ENCODE data around the gene CAVIN4.

CAVIN4 gene, protein sequence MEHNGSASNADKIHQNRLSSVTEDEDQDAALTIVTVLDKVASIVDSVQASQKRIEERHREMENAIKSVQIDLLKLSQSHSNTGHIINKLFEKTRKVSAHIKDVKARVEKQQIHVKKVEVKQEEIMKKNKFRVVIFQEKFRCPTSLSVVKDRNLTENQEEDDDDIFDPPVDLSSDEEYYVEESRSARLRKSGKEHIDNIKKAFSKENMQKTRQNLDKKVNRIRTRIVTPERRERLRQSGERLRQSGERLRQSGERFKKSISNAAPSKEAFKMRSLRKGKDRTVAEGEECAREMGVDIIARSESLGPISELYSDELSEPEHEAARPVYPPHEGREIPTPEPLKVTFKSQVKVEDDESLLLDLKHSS

DNA sequence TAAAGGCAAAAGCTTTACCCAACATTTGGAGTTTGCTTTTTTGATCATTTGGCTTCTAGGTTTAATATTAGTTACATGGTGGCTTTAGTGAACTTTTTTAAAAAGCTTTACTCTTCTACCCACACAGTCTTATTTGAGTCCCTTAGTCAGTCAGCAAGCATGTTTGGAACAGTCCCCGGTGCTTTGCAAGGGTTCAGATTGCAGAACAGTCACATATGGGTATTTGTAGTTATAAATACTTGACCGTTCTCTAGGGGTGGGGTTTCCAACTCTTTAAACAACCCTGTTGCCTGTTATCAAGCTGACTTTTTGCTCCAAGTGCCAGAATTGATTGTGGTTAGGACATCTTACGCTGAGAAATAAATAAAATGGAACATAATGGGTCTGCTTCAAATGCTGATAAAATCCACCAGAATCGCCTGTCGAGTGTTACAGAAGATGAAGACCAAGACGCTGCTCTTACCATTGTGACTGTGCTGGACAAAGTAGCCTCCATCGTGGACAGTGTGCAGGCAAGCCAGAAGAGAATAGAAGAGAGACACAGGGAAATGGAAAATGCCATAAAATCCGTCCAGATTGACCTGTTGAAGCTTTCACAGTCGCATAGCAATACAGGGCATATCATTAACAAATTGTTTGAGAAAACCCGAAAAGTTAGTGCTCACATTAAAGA, at the start of gene CAVIN4:
TSS of gene CAVIN4 (plus strand) at position 304 of the 673 bp plus-strand sequence. CDS start at position 369, 65 bp downstream.
- Histone ChIP-seq H3K4me1 (ENCODE audit: control insufficient read depth in 2 of 2, insufficient read depth in 2 of 2, low read length in 2 of 2) (no peaks in the 10 kb centered on the region), H3K9me3 (ENCODE audit: control insufficient read depth in 2 of 2, low read length in 2 of 2) (no peaks in the 10 kb centered on the region), H3K27ac (ENCODE audit: low read depth in 2 of 2, low read length in 2 of 2) (no peak within 1 kb of the TSS), H3K4me3 (ENCODE audit: low read length in 2 of 2) (no peak within 1 kb of the TSS), H3K36me3 (ENCODE audit: control insufficient read depth in 2 of 2, insufficient read depth in 2 of 2, low read length in 2 of 2) (no peaks in the 10 kb centered on the region), H3K9ac (ENCODE audit: low read depth in 1 of 2, low read length in 2 of 2) (no peak within 1 kb of the TSS), H3K27me3 (ENCODE audit: control insufficient read depth in 2 of 2, insufficient read depth in 2 of 2, low read length in 2 of 2) (no peaks in the 10 kb centered on the region)

DNA sequence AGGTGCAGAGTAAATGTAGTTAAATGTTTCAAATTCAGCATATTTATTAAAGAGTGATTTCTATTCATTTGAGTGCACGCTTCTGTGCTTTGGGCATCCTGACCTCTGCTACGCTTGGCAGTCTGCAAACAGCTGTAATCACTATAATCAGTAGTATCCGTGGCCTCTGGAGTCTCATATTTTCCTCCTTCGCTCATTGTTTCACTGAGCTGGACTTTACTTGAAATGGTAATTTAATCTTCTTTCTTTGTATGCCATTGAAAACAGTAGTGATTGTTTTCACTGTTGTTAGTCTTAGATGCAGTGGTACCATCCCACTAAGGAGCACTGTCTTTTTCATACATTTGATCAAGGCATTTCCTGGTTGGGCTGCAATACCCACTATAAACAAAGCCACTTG, 43.5 kb upstream of the CAVIN4 start:
- Histone ChIP-seq H3K27ac (ENCODE audit: low read depth in 2 of 2, low read length in 2 of 2) (no peak overlapping the region), H3K36me3 (ENCODE audit: control insufficient read depth in 2 of 2, insufficient read depth in 2 of 2, low read length in 2 of 2) (no peaks in the 10 kb centered on the region), H3K27me3 (ENCODE audit: control insufficient read depth in 2 of 2, insufficient read depth in 2 of 2, low read length in 2 of 2) (no peaks in the 10 kb centered on the region), H3K9me3 (ENCODE audit: control insufficient read depth in 2 of 2, low read length in 2 of 2) (no peaks in the 10 kb centered on the region), H3K9ac (ENCODE audit: low read depth in 1 of 2, low read length in 2 of 2) (no peak overlapping the region), H3K4me3 (ENCODE audit: low read length in 2 of 2) (no peak overlapping the region), H3K4me1 (ENCODE audit: control insufficient read depth in 2 of 2, insufficient read depth in 2 of 2, low read length in 2 of 2) (no peaks in the 10 kb centered on the region)

DNA sequence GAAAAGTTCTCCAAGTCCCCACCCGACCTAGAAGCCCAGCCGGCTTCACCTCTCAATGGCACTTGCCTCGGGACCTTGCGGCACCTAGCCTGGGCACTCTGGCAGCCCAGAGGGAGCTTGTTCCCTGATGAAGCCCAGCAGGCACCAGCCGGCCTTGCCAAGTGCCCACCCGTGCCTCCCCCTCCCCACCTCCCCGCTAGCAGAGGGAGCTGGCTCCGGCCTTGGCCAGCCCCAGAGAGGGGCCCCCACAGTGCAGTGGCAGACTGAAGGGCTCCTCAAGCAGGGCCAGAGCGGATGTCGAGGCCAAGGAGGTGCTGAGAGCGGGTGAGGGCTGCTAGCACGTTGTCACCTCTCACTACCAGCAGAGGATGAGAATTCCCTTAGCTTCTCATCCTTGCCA, 37.6 kb upstream of the CAVIN4 start:
- H3K9me3 ChIP-seq (ENCODE audit: control insufficient read depth in 2 of 2, low read length in 2 of 2) = peaks cover 0 to 2% of the 10 kb centered on the region in 2 donors
- no peak overlapping the region for H3K4me3 ChIP-seq (ENCODE audit: low read length in 2 of 2)
- no peak overlapping the region for H3K9ac ChIP-seq (ENCODE audit: low read depth in 1 of 2, low read length in 2 of 2)
- H3K27ac ChIP-seq (ENCODE audit: low read depth in 2 of 2, low read length in 2 of 2) = no peak overlapping the region
- no peaks in the 10 kb centered on the region for H3K4me1 ChIP-seq (ENCODE audit: control insufficient read depth in 2 of 2, insufficient read depth in 2 of 2, low read length in 2 of 2)
- no peaks in the 10 kb centered on the region for H3K36me3 ChIP-seq (ENCODE audit: control insufficient read depth in 2 of 2, insufficient read depth in 2 of 2, low read length in 2 of 2)
- no peaks in the 10 kb centered on the region for H3K27me3 ChIP-seq (ENCODE audit: control insufficient read depth in 2 of 2, insufficient read depth in 2 of 2, low read length in 2 of 2)

DNA sequence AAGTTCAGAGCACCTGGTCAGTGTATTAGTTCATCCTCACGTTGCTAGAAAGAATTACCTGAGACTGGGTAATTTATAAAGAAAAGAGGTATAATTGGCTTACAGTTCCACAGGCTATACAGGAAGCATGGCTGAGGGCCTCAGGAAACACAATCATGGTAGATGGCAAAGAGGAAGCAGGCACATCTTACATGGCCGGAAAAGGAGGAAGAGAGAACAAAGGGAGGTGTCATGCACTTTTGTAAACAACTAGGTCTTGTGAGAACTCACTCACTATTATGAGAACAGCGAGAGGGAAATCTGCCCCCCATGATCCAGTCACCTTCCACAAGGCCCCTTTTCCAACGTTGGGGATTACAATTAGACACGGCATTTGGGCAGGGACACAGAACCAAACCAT, 28.8 kb upstream of the CAVIN4 start:
- no peaks in the 10 kb centered on the region for H3K36me3 ChIP-seq (ENCODE audit: control insufficient read depth in 2 of 2, insufficient read depth in 2 of 2, low read length in 2 of 2)
- no peak overlapping the region for H3K4me3 ChIP-seq (ENCODE audit: low read length in 2 of 2)
- H3K27ac ChIP-seq (ENCODE audit: low read depth in 2 of 2, low read length in 2 of 2) = no peak overlapping the region
- no peaks in the 10 kb centered on the region for H3K27me3 ChIP-seq (ENCODE audit: control insufficient read depth in 2 of 2, insufficient read depth in 2 of 2, low read length in 2 of 2)
- no peak overlapping the region for H3K9ac ChIP-seq (ENCODE audit: low read depth in 1 of 2, low read length in 2 of 2)
- H3K9me3 ChIP-seq (ENCODE audit: control insufficient read depth in 2 of 2, low read length in 2 of 2) = peaks cover 0 to 2% of the 10 kb centered on the region in 2 donors
- no peaks in the 10 kb centered on the region for H3K4me1 ChIP-seq (ENCODE audit: control insufficient read depth in 2 of 2, insufficient read depth in 2 of 2, low read length in 2 of 2)

DNA sequence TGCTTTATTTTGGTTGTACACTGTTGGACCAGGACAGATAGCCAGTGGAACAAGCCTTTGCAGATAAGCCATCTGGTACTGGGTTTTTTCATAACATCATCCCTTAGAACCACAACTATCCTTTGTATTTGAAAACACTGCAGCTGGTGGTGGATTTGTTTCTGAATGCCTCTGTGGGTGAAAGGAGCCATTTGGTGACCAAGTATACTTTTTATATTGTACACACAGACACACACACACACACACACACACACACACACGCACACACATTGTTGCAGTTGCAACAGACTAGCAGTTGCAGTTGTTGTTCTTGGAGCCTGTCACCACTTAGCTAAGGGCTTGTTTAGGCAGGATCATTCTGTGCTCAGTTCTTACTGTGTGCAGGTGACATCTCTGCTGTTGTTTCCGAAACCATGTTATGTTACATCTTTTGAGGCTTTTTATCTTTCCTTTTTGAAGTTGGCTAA, 22.9 kb upstream of the CAVIN4 start:
- Histone ChIP-seq H3K9ac (ENCODE audit: low read depth in 1 of 2, low read length in 2 of 2) (no peak overlapping the region), H3K27me3 (ENCODE audit: control insufficient read depth in 2 of 2, insufficient read depth in 2 of 2, low read length in 2 of 2) (no peaks in the 10 kb centered on the region)

DNA sequence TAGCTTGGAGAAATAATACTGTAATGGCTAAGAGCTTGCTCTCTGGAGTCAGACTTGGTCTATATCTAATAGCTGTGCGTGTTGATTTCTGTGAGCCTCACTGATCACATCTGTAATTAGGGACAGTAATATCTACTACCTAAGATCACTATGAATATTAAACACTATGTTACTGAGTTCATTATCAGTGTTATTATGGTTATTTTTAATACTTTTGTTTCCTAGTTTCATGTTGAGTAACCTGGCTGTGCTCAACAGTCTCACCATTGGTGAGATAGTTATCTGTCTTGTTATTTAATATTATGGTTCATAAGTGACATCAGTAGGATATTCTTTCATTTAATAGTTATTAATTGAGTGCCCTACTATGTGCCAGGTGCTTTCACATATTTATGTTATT, 22.4 kb upstream of the CAVIN4 start:
- no peaks in the 10 kb centered on the region for H3K4me1 ChIP-seq (ENCODE audit: control insufficient read depth in 2 of 2, insufficient read depth in 2 of 2, low read length in 2 of 2)
- H3K27me3 ChIP-seq (ENCODE audit: control insufficient read depth in 2 of 2, insufficient read depth in 2 of 2, low read length in 2 of 2) = no peaks in the 10 kb centered on the region
- no peaks in the 10 kb centered on the region for H3K36me3 ChIP-seq (ENCODE audit: control insufficient read depth in 2 of 2, insufficient read depth in 2 of 2, low read length in 2 of 2)
- H3K27ac ChIP-seq (ENCODE audit: low read depth in 2 of 2, low read length in 2 of 2) = no peak overlapping the region
- H3K9ac ChIP-seq (ENCODE audit: low read depth in 1 of 2, low read length in 2 of 2) = no peak overlapping the region
- H3K4me3 ChIP-seq (ENCODE audit: low read length in 2 of 2) = no peak overlapping the region
- H3K9me3 ChIP-seq (ENCODE audit: control insufficient read depth in 2 of 2, low read length in 2 of 2) = no peaks in the 10 kb centered on the region

More for the DNA sequence above, 22.9 kb upstream of the CAVIN4 start:
- no peak overlapping the region for H3K27ac ChIP-seq (ENCODE audit: low read depth in 2 of 2, low read length in 2 of 2)
- no peaks in the 10 kb centered on the region for H3K36me3 ChIP-seq (ENCODE audit: control insufficient read depth in 2 of 2, insufficient read depth in 2 of 2, low read length in 2 of 2)
- no peaks in the 10 kb centered on the region for H3K9me3 ChIP-seq (ENCODE audit: control insufficient read depth in 2 of 2, low read length in 2 of 2)
- no peaks in the 10 kb centered on the region for H3K4me1 ChIP-seq (ENCODE audit: control insufficient read depth in 2 of 2, insufficient read depth in 2 of 2, low read length in 2 of 2)
- no peak overlapping the region for H3K4me3 ChIP-seq (ENCODE audit: low read length in 2 of 2)

DNA sequence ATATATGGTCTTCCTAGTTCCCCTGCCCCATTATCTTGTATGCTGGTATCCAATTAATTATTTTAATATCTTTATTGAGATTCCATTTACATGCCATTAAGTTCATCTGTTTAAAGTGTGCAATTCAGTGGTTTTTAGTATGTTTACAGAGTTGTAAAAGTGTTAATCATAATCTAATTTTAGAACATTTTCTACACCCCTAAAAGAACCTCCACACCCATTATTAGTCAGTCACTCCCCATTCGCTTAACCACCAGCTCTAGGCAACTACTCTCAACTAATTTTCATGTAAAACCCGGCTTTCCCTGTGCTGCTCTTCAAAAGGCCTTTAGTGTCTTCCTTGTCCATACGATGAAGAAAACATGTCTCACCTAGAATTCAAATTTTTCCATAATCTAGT, 20.8 kb upstream of the CAVIN4 start:
- H3K4me3 ChIP-seq (ENCODE audit: low read length in 2 of 2) = no peak overlapping the region
- no peaks in the 10 kb centered on the region for H3K9me3 ChIP-seq (ENCODE audit: control insufficient read depth in 2 of 2, low read length in 2 of 2)
- no peaks in the 10 kb centered on the region for H3K27me3 ChIP-seq (ENCODE audit: control insufficient read depth in 2 of 2, insufficient read depth in 2 of 2, low read length in 2 of 2)
- no peak overlapping the region for H3K27ac ChIP-seq (ENCODE audit: low read depth in 2 of 2, low read length in 2 of 2)
- no peak overlapping the region for H3K9ac ChIP-seq (ENCODE audit: low read depth in 1 of 2, low read length in 2 of 2)
- H3K36me3 ChIP-seq (ENCODE audit: control insufficient read depth in 2 of 2, insufficient read depth in 2 of 2, low read length in 2 of 2) = no peaks in the 10 kb centered on the region
- no peaks in the 10 kb centered on the region for H3K4me1 ChIP-seq (ENCODE audit: control insufficient read depth in 2 of 2, insufficient read depth in 2 of 2, low read length in 2 of 2)

DNA sequence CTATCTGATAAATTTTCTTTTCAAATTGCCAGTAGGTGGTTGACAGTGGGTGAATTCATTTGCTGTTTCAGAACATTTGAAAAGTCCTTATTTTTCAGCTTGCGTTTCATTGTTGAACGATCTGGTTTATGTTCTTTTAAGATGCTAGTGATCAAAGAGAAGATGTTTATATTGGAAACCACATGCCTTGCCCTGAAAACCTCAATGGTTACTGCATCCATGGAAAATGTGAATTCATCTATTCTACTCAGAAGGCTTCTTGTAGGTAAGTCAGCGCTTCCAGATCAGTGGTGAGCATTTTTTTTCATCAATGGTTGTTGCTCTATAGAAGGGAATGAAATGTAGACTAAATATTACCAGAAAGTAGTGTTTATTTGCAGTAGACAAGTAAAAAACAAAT, 16.6 kb upstream of the CAVIN4 start:
- Histone ChIP-seq H3K4me3 (ENCODE audit: low read length in 2 of 2) (no peak overlapping the region), H3K4me1 (ENCODE audit: control insufficient read depth in 2 of 2, insufficient read depth in 2 of 2, low read length in 2 of 2) (no peaks in the 10 kb centered on the region), H3K9me3 (ENCODE audit: control insufficient read depth in 2 of 2, low read length in 2 of 2) (no peaks in the 10 kb centered on the region)

DNA sequence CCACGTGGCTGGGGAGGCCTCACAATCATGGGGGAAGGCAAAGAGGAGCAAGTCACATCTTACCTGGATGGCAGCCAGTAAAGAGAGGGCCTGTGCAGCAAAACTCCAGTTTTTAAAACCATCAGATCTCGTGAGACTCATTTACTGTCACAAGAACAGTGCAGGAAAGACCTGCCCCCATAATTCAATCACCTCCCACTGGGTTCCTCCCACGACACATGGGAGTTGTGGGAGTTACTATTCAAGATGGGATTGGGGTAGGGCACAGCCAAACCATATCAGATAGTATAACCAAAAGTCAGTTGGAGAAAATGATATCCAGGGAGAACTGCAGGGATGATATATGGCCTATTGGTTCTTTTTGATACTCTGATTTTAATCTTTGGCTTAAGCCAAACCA, 10.0 kb upstream of the CAVIN4 start:
- H3K36me3 ChIP-seq (ENCODE audit: control insufficient read depth in 2 of 2, insufficient read depth in 2 of 2, low read length in 2 of 2) = no peaks in the 10 kb centered on the region
- no peak overlapping the region for H3K4me3 ChIP-seq (ENCODE audit: low read length in 2 of 2)
- no peaks in the 10 kb centered on the region for H3K9me3 ChIP-seq (ENCODE audit: control insufficient read depth in 2 of 2, low read length in 2 of 2)
- H3K4me1 ChIP-seq (ENCODE audit: control insufficient read depth in 2 of 2, insufficient read depth in 2 of 2, low read length in 2 of 2) = no peaks in the 10 kb centered on the region
- H3K27ac ChIP-seq (ENCODE audit: low read depth in 2 of 2, low read length in 2 of 2) = no peak overlapping the region
- no peak overlapping the region for H3K9ac ChIP-seq (ENCODE audit: low read depth in 1 of 2, low read length in 2 of 2)
- H3K27me3 ChIP-seq (ENCODE audit: control insufficient read depth in 2 of 2, insufficient read depth in 2 of 2, low read length in 2 of 2) = no peaks in the 10 kb centered on the region

More for the DNA sequence above, 16.6 kb upstream of the CAVIN4 start:
- no peak overlapping the region for H3K9ac ChIP-seq (ENCODE audit: low read depth in 1 of 2, low read length in 2 of 2)
- H3K36me3 ChIP-seq (ENCODE audit: control insufficient read depth in 2 of 2, insufficient read depth in 2 of 2, low read length in 2 of 2) = no peaks in the 10 kb centered on the region
- H3K27ac ChIP-seq (ENCODE audit: low read depth in 2 of 2, low read length in 2 of 2) = no peak overlapping the region
- H3K27me3 ChIP-seq (ENCODE audit: control insufficient read depth in 2 of 2, insufficient read depth in 2 of 2, low read length in 2 of 2) = no peaks in the 10 kb centered on the region

DNA sequence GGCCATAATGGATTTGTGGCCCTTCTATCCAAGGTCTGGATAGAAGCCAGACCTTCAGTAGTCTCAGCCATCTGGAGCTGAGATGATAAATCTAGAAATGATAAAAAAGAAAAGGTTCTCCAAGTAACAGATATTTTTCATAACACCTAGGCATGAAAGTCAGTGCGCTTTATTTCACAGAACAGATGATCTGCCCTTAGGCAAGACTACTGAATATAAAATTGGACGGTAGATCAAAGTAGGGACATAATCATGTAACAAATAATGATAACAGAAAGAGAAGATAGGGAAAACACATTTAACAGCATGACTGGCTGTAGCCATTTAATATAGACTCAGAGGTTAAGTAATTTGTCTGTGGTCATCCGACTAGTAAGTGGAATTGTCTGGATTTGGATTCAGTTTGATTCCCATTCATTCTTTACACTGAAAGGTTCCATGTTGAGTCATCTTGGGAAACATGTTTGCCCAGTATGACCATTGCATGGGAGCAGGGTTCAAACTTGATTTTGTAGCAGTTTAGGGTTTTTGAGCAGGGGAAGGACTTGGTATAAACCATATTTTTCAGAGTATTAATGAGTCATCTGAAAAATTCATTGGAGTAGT, 4.1 kb upstream of the CAVIN4 start:
- H3K27ac ChIP-seq (ENCODE audit: low read depth in 2 of 2, low read length in 2 of 2) = no peak overlapping the region
- H3K4me1 ChIP-seq (ENCODE audit: control insufficient read depth in 2 of 2, insufficient read depth in 2 of 2, low read length in 2 of 2) = no peaks in the 10 kb centered on the region
- no peaks in the 10 kb centered on the region for H3K9me3 ChIP-seq (ENCODE audit: control insufficient read depth in 2 of 2, low read length in 2 of 2)
- no peaks in the 10 kb centered on the region for H3K36me3 ChIP-seq (ENCODE audit: control insufficient read depth in 2 of 2, insufficient read depth in 2 of 2, low read length in 2 of 2)
- no peaks in the 10 kb centered on the region for H3K27me3 ChIP-seq (ENCODE audit: control insufficient read depth in 2 of 2, insufficient read depth in 2 of 2, low read length in 2 of 2)
- H3K9ac ChIP-seq (ENCODE audit: low read depth in 1 of 2, low read length in 2 of 2) = no peak overlapping the region
- H3K4me3 ChIP-seq (ENCODE audit: low read length in 2 of 2) = no peak overlapping the region

Data from mucosa of rectum (tissue), 2 donors.